Keratinocyte (primary cell): Measurements from ENCODE around the gene METAP1D. TPM values are rescaled to one million over a fixed set of nuclear protein-coding genes. Genes with fewer than 3 reads are reported as not detected.

Experiments used
- DNase-seq: peaks from one replicate; pipeline ENCODE4 v3.0.0-alpha.2; 2011; ENCODE audit warnings: low read depth, missing footprints, low spot score
- FAIRE-seq: peaks from 2 replicates; lab custom pipeline; 2011; peaks lifted over from hg19 to GRCh38; lab: Jason Lieb, UNC
- H2AFZ ChIP-seq: 2 replicates; pipeline ENCODE4 v1.6.0; 2012; ENCODE audit warnings: low read length, control low read depth, inconsistent platforms; ENCODE audit not compliant: control insufficient read depth
- H3K27ac ChIP-seq: 2 replicates; pipeline ENCODE4 v1.5.1; 2011; ENCODE audit warnings: low read length; ENCODE audit not compliant: control insufficient read depth, insufficient read depth
- H3K27me3 ChIP-seq: 3 replicates; pipeline ENCODE4 v1.6.0; 2011; ENCODE audit warnings: low read length; ENCODE audit not compliant: control insufficient read depth, insufficient read depth; ENCODE audit errors: extremely low read depth
- H3K36me3 ChIP-seq, 2 experiments: 2 replicates in 1 of 2; 3 replicates in 1 of 2; pipeline ENCODE4 v1.5.1; 2011; ENCODE audit warnings: low read length in 2 of 2, mild to moderate bottlenecking in 1 of 2; ENCODE audit not compliant: control insufficient read depth in 2 of 2, insufficient read depth in 2 of 2; ENCODE audit errors: extremely low read depth in 1 of 2
- H3K4me1 ChIP-seq: 3 replicates; pipeline ENCODE4 v1.5.1; 2011; ENCODE audit warnings: low read length; ENCODE audit not compliant: control insufficient read depth, insufficient read depth; ENCODE audit errors: extremely low read depth
- H3K4me2 ChIP-seq: 3 replicates; pipeline ENCODE4 v1.6.0; 2011; ENCODE audit warnings: low read depth, low read length; ENCODE audit not compliant: control insufficient read depth, insufficient read depth; ENCODE audit errors: extremely low read depth
- H3K4me3 ChIP-seq, 3 experiments: fragments of 200-600 bp in 1 of 3; sonication (generic) in 1 of 3; 2 replicates in 2 of 3; 3 replicates in 1 of 3; pipeline ENCODE4 v1.5.1; 2011 to 2016; ENCODE audit warnings: low read length in 3 of 3, mild to moderate bottlenecking in 3 of 3, control low read depth in 2 of 3, inconsistent platforms in 1 of 3, low read depth in 1 of 3, mixed read lengths in 1 of 3, mixed run types in 1 of 3, moderate library complexity in 1 of 3; ENCODE audit not compliant: control insufficient read depth in 2 of 3, insufficient read depth in 2 of 3; ENCODE audit errors: extremely low read depth in 1 of 3
- H3K79me2 ChIP-seq: 2 replicates; pipeline ENCODE4 v1.6.0; 2012; ENCODE audit warnings: low read length; ENCODE audit not compliant: control insufficient read depth, insufficient read depth
- H3K9ac ChIP-seq: 3 replicates; pipeline ENCODE4 v1.6.0; 2011; ENCODE audit warnings: low read length; ENCODE audit not compliant: control insufficient read depth, insufficient read depth; ENCODE audit errors: extremely low read depth
- H3K9me1 ChIP-seq: 3 replicates; pipeline ENCODE4 v1.6.0; 2011; ENCODE audit warnings: low read length; ENCODE audit not compliant: control insufficient read depth, insufficient read depth; ENCODE audit errors: extremely low read depth
- H3K9me3 ChIP-seq: 2 replicates; pipeline ENCODE4 v1.5.1; 2012; ENCODE audit warnings: low read depth, low read length; ENCODE audit not compliant: control insufficient read depth
- H4K20me1 ChIP-seq: 3 replicates; pipeline ENCODE4 v1.6.0; 2011; ENCODE audit warnings: low read length; ENCODE audit not compliant: control insufficient read depth, insufficient read depth; ENCODE audit errors: extremely low read depth
- EZH2 ChIP-seq: IDR thresholded peaks from one replicate; pipeline ENCODE4 v1.6.1; 2012; ENCODE audit warnings: inconsistent platforms, mild to moderate bottlenecking, low read length, moderate library complexity
- dilution Hi-C: fragments of 300-500 bp; cut with MboI; formaldehyde crosslinking; loops from one replicate; pipeline ENCODE4 v1.7.0; 2020; ENCODE audit warnings: low sequenced_read_pairs; ENCODE audit not compliant: extremely low pct_ligation_motif_present
- polyA plus RNA-seq, 5 experiments: library from polyadenylated mRNA; depleted of rRNA in 3 of 5; stranded (reverse) in 3 of 5; stranded (forward) in 1 of 5; unstranded in 1 of 5; fragments of >200 nt; gene quantifications; 1 replicate in 1 of 5; 2 replicates in 3 of 5; 3 replicates in 1 of 5; pipeline versions ENCODE4 v1.2.1 to v1.2.3, GENCODE V29; 2011 to 2012; ENCODE audit warnings: missing spikeins in 2 of 5, low read depth in 1 of 5, low replicate concordance in 1 of 5
- TF ChIP-seq, protein P1 (sequence below), 3 experiments: IDR thresholded peaks in 1 of 3; conservative IDR thresholded peaks in 1 of 3; optimal IDR thresholded peaks in 1 of 3; 2 replicates in 2 of 3; 3 replicates in 1 of 3; pipeline versions ENCODE3 to v1.5.1; 2011; ENCODE audit warnings: low read length in 3 of 3, mild to moderate bottlenecking in 3 of 3, moderate library complexity in 2 of 3, control low read depth in 1 of 3, inconsistent platforms in 1 of 3; ENCODE audit not compliant: insufficient read depth in 2 of 3; ENCODE audit errors: extremely low read depth in 1 of 3

The METAP1D gene
- polyA plus RNA-seq, 1 donor (not counting 4 experiments of a cell fraction or from before 2014, with no cell fraction given) = 5.1 TPM

DNA sequence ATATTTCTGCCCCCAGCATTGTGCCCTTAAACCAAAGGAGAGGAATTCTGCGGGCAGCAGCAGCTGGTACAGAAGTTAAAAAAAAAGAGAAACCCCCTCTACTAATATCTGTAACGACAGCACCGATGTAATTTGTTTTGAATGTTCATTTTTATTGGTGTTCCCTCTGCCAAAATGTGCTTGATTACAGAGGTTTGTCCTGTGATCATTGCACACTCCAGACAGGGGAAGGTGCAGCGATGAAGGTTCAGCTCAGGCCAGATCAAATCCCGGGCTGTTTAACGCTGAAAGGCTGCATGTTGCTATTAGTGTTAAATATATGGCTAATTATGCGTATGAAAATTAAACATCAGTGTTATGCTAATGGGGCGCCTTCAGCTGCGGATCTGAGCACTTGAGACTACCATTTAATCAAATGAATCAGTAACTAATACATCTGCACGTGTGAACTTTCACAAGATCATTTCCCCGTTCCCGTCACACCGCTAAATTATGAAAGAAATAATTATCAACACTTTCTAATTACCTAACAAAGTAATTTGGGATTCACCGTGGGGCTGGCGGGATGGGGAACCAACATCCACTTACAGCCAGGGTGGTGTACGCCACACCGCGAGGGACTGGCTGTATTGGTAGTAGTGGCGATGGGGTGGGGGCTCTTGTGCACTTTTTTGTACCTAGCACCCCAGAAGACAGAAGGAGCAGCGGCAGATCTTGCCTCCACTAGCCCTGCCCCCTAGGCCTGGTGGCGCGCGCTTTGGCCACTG, 84.1 kb downstream of the METAP1D start:
- Histone ChIP-seq H3K9me3 (no peaks in the 10 kb centered on the region), H3K27ac (no peak overlapping the region), H3K9me1 (no peaks in the 10 kb centered on the region), H3K4me3 (peak overlapping the region in 1 of 3 experiments; percentile 47), H3K4me1 (peaks cover 34% of the 10 kb centered on the region), H2AFZ (no peak overlapping the region), H3K79me2 (no peaks in the 10 kb centered on the region), H3K27me3 (peaks cover 83% of the 10 kb centered on the region), H4K20me1 (no peaks in the 10 kb centered on the region), H3K36me3 (no peaks in the 10 kb centered on the region), H3K4me2 (peak overlapping the region; percentile 87), H3K9ac (no peak overlapping the region)
- TF ChIP-seq, protein P1, sequence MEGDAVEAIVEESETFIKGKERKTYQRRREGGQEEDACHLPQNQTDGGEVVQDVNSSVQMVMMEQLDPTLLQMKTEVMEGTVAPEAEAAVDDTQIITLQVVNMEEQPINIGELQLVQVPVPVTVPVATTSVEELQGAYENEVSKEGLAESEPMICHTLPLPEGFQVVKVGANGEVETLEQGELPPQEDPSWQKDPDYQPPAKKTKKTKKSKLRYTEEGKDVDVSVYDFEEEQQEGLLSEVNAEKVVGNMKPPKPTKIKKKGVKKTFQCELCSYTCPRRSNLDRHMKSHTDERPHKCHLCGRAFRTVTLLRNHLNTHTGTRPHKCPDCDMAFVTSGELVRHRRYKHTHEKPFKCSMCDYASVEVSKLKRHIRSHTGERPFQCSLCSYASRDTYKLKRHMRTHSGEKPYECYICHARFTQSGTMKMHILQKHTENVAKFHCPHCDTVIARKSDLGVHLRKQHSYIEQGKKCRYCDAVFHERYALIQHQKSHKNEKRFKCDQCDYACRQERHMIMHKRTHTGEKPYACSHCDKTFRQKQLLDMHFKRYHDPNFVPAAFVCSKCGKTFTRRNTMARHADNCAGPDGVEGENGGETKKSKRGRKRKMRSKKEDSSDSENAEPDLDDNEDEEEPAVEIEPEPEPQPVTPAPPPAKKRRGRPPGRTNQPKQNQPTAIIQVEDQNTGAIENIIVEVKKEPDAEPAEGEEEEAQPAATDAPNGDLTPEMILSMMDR (optimal IDR thresholded peaks at IDR 0.05 in 1 of 3, IDR thresholded peaks at IDR 0.05 in 1 of 3, conservative IDR thresholded peaks at IDR 0.05 in 1 of 3; ENCODE audit: extremely low read depth in 1 of 3, insufficient read depth in 2 of 3, low read length in 3 of 3) = no peak
- TF ChIP-seq EZH2 = no peak
- dilution Hi-C loops = no loop called here
- FAIRE-seq (no peak), DNase-seq (no peak)

DNA sequence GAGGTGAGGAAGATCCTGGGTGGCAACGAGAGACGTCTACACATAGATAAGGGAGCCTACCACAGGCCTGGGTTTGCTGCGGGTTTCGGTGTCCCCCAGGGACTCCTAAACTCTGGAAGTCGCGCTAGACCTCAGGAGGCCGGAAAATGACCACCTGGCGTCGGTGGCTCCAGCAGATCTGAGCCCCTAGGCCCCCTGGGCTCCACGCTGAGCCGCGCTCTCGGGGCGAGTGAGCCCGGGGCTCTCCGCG, 84.6 kb downstream of the METAP1D start:
- Histone ChIP-seq H3K36me3 (no peaks in the 10 kb centered on the region), H3K4me3 (peak overlapping the region; percentile 44 to 75 (median 69)), H3K27ac (no peak overlapping the region), H4K20me1 (no peaks in the 10 kb centered on the region), H3K9ac (peak overlapping the region; percentile 75), H3K27me3 (peaks cover 88% of the 10 kb centered on the region), H3K79me2 (no peaks in the 10 kb centered on the region), H3K4me1 (peaks cover 34% of the 10 kb centered on the region), H3K9me1 (no peaks in the 10 kb centered on the region), H3K4me2 (peak overlapping the region; percentile 87), H2AFZ (peak overlapping the region; percentile 86), H3K9me3 (no peaks in the 10 kb centered on the region)
- FAIRE-seq (no peak), DNase-seq (no peak)
- TF ChIP-seq, protein P1 (optimal IDR thresholded peaks at IDR 0.05 in 1 of 3, IDR thresholded peaks at IDR 0.05 in 1 of 3, conservative IDR thresholded peaks at IDR 0.05 in 1 of 3; ENCODE audit: extremely low read depth in 1 of 3, insufficient read depth in 2 of 3, low read length in 3 of 3) = no peak
- no peak for TF ChIP-seq EZH2
- dilution Hi-C loops = no loop called here
